Erythroblast (primary cell): ENCODE results near the gene FLYWCH1.

Source experiments
- GATA1 ChIP-seq: IDR thresholded peaks from 2 replicates; pipeline ENCODE4 v1.6.1; 2011; ENCODE audit warnings: low read depth, mild to moderate bottlenecking, control low read depth, low read length, moderate library complexity
- POLR2A ChIP-seq: IDR thresholded peaks from 2 replicates; pipeline ENCODE4 v1.6.1; 2011; ENCODE audit warnings: mild to moderate bottlenecking, low read length

- no peak for TF ChIP-seq POLR2A
- TF ChIP-seq GATA1: no peak
Measured at GRCh38 chr16:2952679-2953078, 40.9 kb downstream of the FLYWCH1 start.
